HG03196 (cell line): ENCODE measurements around the gene TM9SF1.

Experiments
- ATAC-seq: cut with Tn5 transposase; IDR thresholded peaks from one replicate; pipeline ENCODE4 v1.9.1; 2021; ENCODE audit not compliant: unreplicated experiment

TM9SF1 gene

GRCh38 chr14:24179961-24180796 lies 15.1 kb downstream of the TM9SF1 start:
- ATAC-seq, result no peak

GRCh38 chr14:24179294-24179960 lies 15.8 kb downstream of the TM9SF1 start:
- no peak for ATAC-seq

GRCh38 chr14:24178399-24179178 lies 16.7 kb downstream of the TM9SF1 start:
- ATAC-seq, result no peak

- ATAC-seq, result no peak
Observed at GRCh38 chr14:24177891-24178290, 17.4 kb downstream of the TM9SF1 start.

- ATAC-seq, result no peak
Observed at GRCh38 chr14:24177041-24177825, 18.0 kb downstream of the TM9SF1 start.

- ATAC-seq, result no peak
Observed at GRCh38 chr14:24176599-24176998, 18.6 kb downstream of the TM9SF1 start.

GRCh38 chr14:24172871-24173281 lies 22.4 kb downstream of the TM9SF1 start:
- no peak for ATAC-seq

- no peak for ATAC-seq
Observed at GRCh38 chr14:24172261-24172860, 22.9 kb downstream of the TM9SF1 start.

- peak; percentile 73 for ATAC-seq
Observed at GRCh38 chr14:24171422-24172260, 23.6 kb downstream of the TM9SF1 start, which contains the start of gene REC8. Gene REC8 (plus strand): TSS chr14:24172080. CDS start chr14:24172553, 473 bp downstream.

- ATAC-seq, result no peak
Observed at GRCh38 chr14:24167469-24168114, 27.6 kb downstream of the TM9SF1 start.

- no peak for ATAC-seq
Observed at GRCh38 chr14:24165785-24166184, 29.5 kb downstream of the TM9SF1 start.

GRCh38 chr14:24164518-24164991 lies 30.7 kb downstream of the TM9SF1 start:
- ATAC-seq, result no peak

- ATAC-seq, result no peak
Observed at GRCh38 chr14:24162093-24162492, 33.1 kb downstream of the TM9SF1 start.

- peak; percentile 74 for ATAC-seq
Observed at GRCh38 chr14:24160850-24161804, 34.1 kb downstream of the TM9SF1 start, which contains the start of gene IRF9. Gene IRF9 (plus strand): TSS chr14:24161265. CDS start chr14:24162145, 880 bp downstream.

GRCh38 chr14:24160499-24160849 lies 34.8 kb downstream of the TM9SF1 start:
- ATAC-seq, result peak; percentile 8

GRCh38 chr14:24159777-24160498 lies 35.3 kb downstream of the TM9SF1 start:
- ATAC-seq, result peak; percentile 6

GRCh38 chr14:24157331-24157730 lies 37.9 kb downstream of the TM9SF1 start:
- ATAC-seq, result no peak
